Aorta (tissue), 5 donors: ENCODE data around the gene CSNK2B. TPM values are rescaled to one million over a fixed set of nuclear protein-coding genes. Genes with fewer than 3 reads are reported as not detected.

Experiments
- ATAC-seq: fragments of 200-7000 bp; cut with Tn5 transposase; one replicate; pipeline ENCODE4 v1.9.1; 2022; ENCODE audit warnings: moderate library complexity; ENCODE audit not compliant: low FRiP score
- DNase-seq, 2 donors: peaks; one replicate each; pipeline ENCODE4 v3.0.0-alpha.2; 2020
- H3K27ac ChIP-seq, 2 donors: one replicate each; pipeline ENCODE4 v1.5.1; 2013; ENCODE audit warnings: low read length in 2 of 2, mild to moderate bottlenecking in 2 of 2, moderate library complexity in 2 of 2, control low read depth in 1 of 2, inconsistent platforms in 1 of 2, low read depth in 1 of 2
- H3K27me3 ChIP-seq, 2 donors: one replicate each; pipeline ENCODE4 v1.6.1; 2013; ENCODE audit warnings: control low read depth in 1 of 2, low read length in 1 of 2, mild to moderate bottlenecking in 1 of 2, moderate library complexity in 1 of 2; ENCODE audit not compliant: insufficient read depth in 2 of 2, control insufficient read depth in 1 of 2
- H3K36me3 ChIP-seq, 2 donors: one replicate each; pipeline ENCODE4 v1.6.1; 2013; ENCODE audit warnings: control low read depth in 1 of 2, low read length in 1 of 2, mild to moderate bottlenecking in 1 of 2; ENCODE audit not compliant: insufficient read depth in 2 of 2, control insufficient read depth in 1 of 2
- H3K4me1 ChIP-seq, 2 donors: one replicate each; pipeline ENCODE4 v1.6.1; 2013; ENCODE audit warnings: low read length in 2 of 2, control low read depth in 1 of 2, mild to moderate bottlenecking in 1 of 2, moderate library complexity in 1 of 2; ENCODE audit not compliant: insufficient read depth in 2 of 2, control insufficient read depth in 1 of 2
- H3K4me3 ChIP-seq, 2 donors: one replicate each; pipeline ENCODE4 v1.5.1; 2013; ENCODE audit warnings: low read length in 2 of 2, control low read depth in 1 of 2, mild to moderate bottlenecking in 1 of 2
- H3K9me3 ChIP-seq: one replicate; pipeline ENCODE4 v1.6.1; 2013; ENCODE audit warnings: mild to moderate bottlenecking, low read length; ENCODE audit not compliant: control insufficient read depth
- WGBS, 2 donors: extraction: QIAGEN DNeasy Blood & Tissue Kit; methylation state at CpG; one replicate each; pipeline ENCODE4 v1.1.7; 2013; 5-methylcytosine and 5-hydroxymethylcytosine counted together
- intact Hi-C, 2 donors: fragments of 100-400 bp; cut with DNase I; formaldehyde crosslinking; loops; one replicate each; pipeline versions ENCODE4 v1.14.2 to v1.15.0; 2022
- microRNA-seq, 2 donors: library from miRNA; unstranded; fragments of <30 nt; microRNA quantifications; one replicate each; pipeline ENCODE4 v1.2.0, GENCODE V29; 2020
- polyA plus RNA-seq, 2 donors: library from polyadenylated mRNA; stranded (reverse); fragments of 200-250 nt; gene quantifications; one replicate each; pipeline ENCODE4 v1.2.3, GENCODE V29; 2013
- total RNA-seq, 2 donors: library from RNA; stranded (reverse); fragmentation: NEBNext Ultra II Directional; extraction: Animal tissue kit (Norgen Biotek cat#: 25700); gene quantifications; one replicate each; pipeline ENCODE4 v1.2.1, GENCODE V29; 2021
- donor health status: healthy with polysubstance abuse.
- donor health status: Bipolar disorder and iron deficiency.
- donor health status: DM: no; HTN: no; CAD: no.
- donor health status: DM: no; HTN: no; CAD: no.
- donor health status: DM: yes; HTN: yes; CAD: no.

CSNK2B gene
- total and polyA plus RNA-seq, 4 donors: 100 to 191 (median 114) TPM

- Histone ChIP-seq H3K4me3 (no peak overlapping the region), H3K9me3 (no peaks in the 10 kb centered on the region), H3K36me3 (no peaks in the 10 kb centered on the region), H3K4me1 (no peaks in the 10 kb centered on the region), H3K27me3 (no peaks in the 10 kb centered on the region), H3K27ac (no peak overlapping the region)
- 85 to 100% methylated on average over 1 of the region's 1 CpG for WGBS, 2 donors
- ATAC-seq: no peak
- DNase-seq: no peak
- intact Hi-C loops: no loop called here
Observed at GRCh38 chr6:31718265-31718664, 52.4 kb downstream of the CSNK2B start.

GRCh38 chr6:31719001-31719400 lies 53.1 kb downstream of the CSNK2B start:
- Histone ChIP-seq H3K36me3 (no peaks in the 10 kb centered on the region), H3K4me3 (no peak overlapping the region), H3K9me3 (no peaks in the 10 kb centered on the region), H3K4me1 (no peaks in the 10 kb centered on the region), H3K27me3 (no peaks in the 10 kb centered on the region), H3K27ac (no peak overlapping the region)
- ATAC-seq (no peak), DNase-seq (no peak)
- WGBS, 2 donors: 87 to 89% methylated on average over 6 of the region's 6 CpGs
- intact Hi-C loops: no loop called here

Small RNA genes within 50 kb of the gene (microRNA-seq; reads per million reads assigned to microRNA genes)
- gene MIR4646 (0 to 1.8 reads per million in 2 donors), gene MIR6832 (0.60 to 0.99 reads per million in 2 donors)

Other genes starting within 250 kb of the CSNK2B start
Only the 30 nearest of the 37 such genes appear.
- gene MCCD1, start 137.1 kb upstream of the CSNK2B start, total RNA-seq: not detected
- gene MCCD1, start 137.1 kb upstream of the CSNK2B start, polyA plus RNA-seq: not detected
- 100 to 1,000 TPM; 235 to 270 TPM for gene DDX39B, start 124.1 kb upstream of the CSNK2B start, total RNA-seq
- 100 to 1,000 TPM; 146 to 570 TPM for gene DDX39B, start 124.1 kb upstream of the CSNK2B start, polyA plus RNA-seq
- gene ATP6V1G2, start 119.5 kb upstream of the CSNK2B start, total RNA-seq: 1 to 10 TPM; 1.3 to 1.5 TPM
- gene ATP6V1G2, start 119.5 kb upstream of the CSNK2B start, polyA plus RNA-seq: 1 to 10 TPM; 1.4 to 1.8 TPM
- 10 to 100 TPM; 16.0 to 19.8 TPM for gene NFKBIL1, start 118.5 kb upstream of the CSNK2B start, total RNA-seq
- gene NFKBIL1, start 118.5 kb upstream of the CSNK2B start, polyA plus RNA-seq: 10 to 100 TPM; 24.2 to 49.5 TPM
- gene LTA, start 93.8 kb upstream of the CSNK2B start, total RNA-seq: not detected
- under 1 TPM in 1 of 2 donors, not detected in 1; 0.18 TPM for gene LTA, start 93.8 kb upstream of the CSNK2B start, polyA plus RNA-seq
- gene TNF, start 90.5 kb upstream of the CSNK2B start, total RNA-seq: 1 to 10 TPM in 1 of 2 donors, under 1 TPM in 1; 0.66 to 1.9 TPM
- 1 to 10 TPM in 1 of 2 donors, under 1 TPM in 1; 0.23 to 1.3 TPM for gene TNF, start 90.5 kb upstream of the CSNK2B start, polyA plus RNA-seq
- gene LTB, start 83.7 kb upstream of the CSNK2B start, total RNA-seq: 1 to 10 TPM; 1.4 to 3.6 TPM
- gene LTB, start 83.7 kb upstream of the CSNK2B start, polyA plus RNA-seq: 1 to 10 TPM in 1 of 2 donors, under 1 TPM in 1; 0.88 to 2.5 TPM
- 10 to 100 TPM; 21.1 to 24.6 TPM for gene LST1, start 79.8 kb upstream of the CSNK2B start, total RNA-seq
- gene LST1, start 79.8 kb upstream of the CSNK2B start, polyA plus RNA-seq: 10 to 100 TPM in 1 of 2 donors, 1 to 10 TPM in 1; 7.9 to 23.4 TPM
- gene NCR3, start 73.1 kb upstream of the CSNK2B start, total RNA-seq: not detected
- not detected for gene NCR3, start 73.1 kb upstream of the CSNK2B start, polyA plus RNA-seq
- 10 to 100 TPM; 32.6 to 68.3 TPM for gene AIF1, start 50.8 kb upstream of the CSNK2B start, total RNA-seq
- 100 to 1,000 TPM in 1 of 2 donors, 10 to 100 TPM in 1; 38.2 to 166 TPM for gene AIF1, start 50.8 kb upstream of the CSNK2B start, polyA plus RNA-seq
- gene PRRC2A, start 45.4 kb upstream of the CSNK2B start, total RNA-seq: 100 to 1,000 TPM; 154 to 164 TPM
- gene PRRC2A, start 45.4 kb upstream of the CSNK2B start, polyA plus RNA-seq: 100 to 1,000 TPM in 1 of 2 donors, 10 to 100 TPM in 1; 28.5 to 152 TPM
- gene BAG6, start 13.4 kb upstream of the CSNK2B start, total RNA-seq: 100 to 1,000 TPM; 207 to 215 TPM
- gene BAG6, start 13.4 kb upstream of the CSNK2B start, polyA plus RNA-seq: 100 to 1,000 TPM in 1 of 2 donors, 10 to 100 TPM in 1; 75.0 to 379 TPM
- under 1 TPM; 0.42 to 0.96 TPM for gene APOM, start 10.2 kb upstream of the CSNK2B start, total RNA-seq
- 1 to 10 TPM in 1 of 2 donors, not detected in 1; 2.6 TPM for gene APOM, start 10.2 kb upstream of the CSNK2B start, polyA plus RNA-seq
- 10 to 100 TPM; 18.3 to 20.2 TPM for gene C6orf47, start 5.3 kb upstream of the CSNK2B start, total RNA-seq
- gene C6orf47, start 5.3 kb upstream of the CSNK2B start, polyA plus RNA-seq: 10 to 100 TPM in 1 of 2 donors, 1 to 10 TPM in 1; 7.5 to 12.0 TPM
- gene GPANK1, start 1.1 kb upstream of the CSNK2B start, total RNA-seq: 10 to 100 TPM; 10.9 to 16.5 TPM
- gene GPANK1, start 1.1 kb upstream of the CSNK2B start, polyA plus RNA-seq: 10 to 100 TPM; 15.9 to 22.8 TPM
- 10 to 100 TPM; 19.6 to 20.8 TPM for gene LY6G5B, start 3.9 kb downstream of the CSNK2B start, total RNA-seq
- 10 to 100 TPM in 1 of 2 donors, 1 to 10 TPM in 1; 1.6 to 25.1 TPM for gene LY6G5B, start 3.9 kb downstream of the CSNK2B start, polyA plus RNA-seq
- 1 to 10 TPM; 1.2 to 3.3 TPM for gene LY6G5C, start 15.0 kb downstream of the CSNK2B start, total RNA-seq
- gene LY6G5C, start 15.0 kb downstream of the CSNK2B start, polyA plus RNA-seq: 1 to 10 TPM; 3.3 to 5.9 TPM
- 10 to 100 TPM; 41.8 to 48.1 TPM for gene ABHD16A, start 37.2 kb downstream of the CSNK2B start, total RNA-seq
- 10 to 100 TPM; 12.9 to 50.1 TPM for gene ABHD16A, start 37.2 kb downstream of the CSNK2B start, polyA plus RNA-seq
- gene LY6G6F, start 40.8 kb downstream of the CSNK2B start, total RNA-seq: not detected
- not detected for gene LY6G6F, start 40.8 kb downstream of the CSNK2B start, polyA plus RNA-seq
- not detected for gene LY6G6D, start 49.3 kb downstream of the CSNK2B start, total RNA-seq
- gene LY6G6D, start 49.3 kb downstream of the CSNK2B start, polyA plus RNA-seq: not detected
- gene LY6G6C, start 55.7 kb downstream of the CSNK2B start, total RNA-seq: not detected
- not detected for gene LY6G6C, start 55.7 kb downstream of the CSNK2B start, polyA plus RNA-seq
- gene MPIG6B, start 57.3 kb downstream of the CSNK2B start, total RNA-seq: under 1 TPM; 0.84 to 0.96 TPM
- not detected for gene MPIG6B, start 57.3 kb downstream of the CSNK2B start, polyA plus RNA-seq
- gene DDAH2, start 63.2 kb downstream of the CSNK2B start, total RNA-seq: 100 to 1,000 TPM; 122 to 133 TPM
- gene DDAH2, start 63.2 kb downstream of the CSNK2B start, polyA plus RNA-seq: 100 to 1,000 TPM; 118 to 189 TPM
- gene CLIC1, start 70.5 kb downstream of the CSNK2B start, total RNA-seq: 100 to 1,000 TPM; 303 to 322 TPM
- 100 to 1,000 TPM; 331 to 368 TPM for gene CLIC1, start 70.5 kb downstream of the CSNK2B start, polyA plus RNA-seq
- 10 to 100 TPM in 1 of 2 donors, 1 to 10 TPM in 1; 5.9 to 15.1 TPM for gene MSH5, start 73.9 kb downstream of the CSNK2B start, total RNA-seq
- 1 to 10 TPM in 1 of 2 donors, not detected in 1; 7.0 TPM for gene MSH5, start 73.9 kb downstream of the CSNK2B start, polyA plus RNA-seq
- 1 to 10 TPM in 1 of 2 donors, under 1 TPM in 1; 0.68 to 2.9 TPM for gene SAPCD1, start 96.6 kb downstream of the CSNK2B start, total RNA-seq
- gene SAPCD1, start 96.6 kb downstream of the CSNK2B start, polyA plus RNA-seq: 1 to 10 TPM in 1 of 2 donors, not detected in 1; 3.2 TPM
- 1 to 10 TPM in 1 of 2 donors, under 1 TPM in 1; 0.58 to 1.3 TPM for gene VWA7, start 111.2 kb downstream of the CSNK2B start, total RNA-seq
- gene VWA7, start 111.2 kb downstream of the CSNK2B start, polyA plus RNA-seq: under 1 TPM in 1 of 2 donors, not detected in 1; 0.23 TPM
- gene VARS1, start 129.7 kb downstream of the CSNK2B start, total RNA-seq: 10 to 100 TPM; 44.4 to 49.6 TPM
- 10 to 100 TPM in 1 of 2 donors, 1 to 10 TPM in 1; 9.8 to 26.4 TPM for gene VARS1, start 129.7 kb downstream of the CSNK2B start, polyA plus RNA-seq
- gene LSM2, start 140.9 kb downstream of the CSNK2B start, total RNA-seq: 10 to 100 TPM; 32.4 to 33.4 TPM
- 10 to 100 TPM; 41.7 to 42.2 TPM for gene LSM2, start 140.9 kb downstream of the CSNK2B start, polyA plus RNA-seq
- 1 to 10 TPM; 1.9 TPM for gene HSPA1L, start 149.2 kb downstream of the CSNK2B start, total RNA-seq
- gene HSPA1L, start 149.2 kb downstream of the CSNK2B start, polyA plus RNA-seq: 1 to 10 TPM; 1.3 to 2.1 TPM